ENCODE data around the gene IL13. TPM values are rescaled to one million over a fixed set of nuclear protein-coding genes. Genes with fewer than 3 reads are reported as not detected.

Gene IL13
- total and polyA plus RNA-seq, 2 donors (not counting 3 experiments of a cell fraction or from before 2014, with no cell fraction given) = 0.06 TPM; not detected in 1

DNA sequence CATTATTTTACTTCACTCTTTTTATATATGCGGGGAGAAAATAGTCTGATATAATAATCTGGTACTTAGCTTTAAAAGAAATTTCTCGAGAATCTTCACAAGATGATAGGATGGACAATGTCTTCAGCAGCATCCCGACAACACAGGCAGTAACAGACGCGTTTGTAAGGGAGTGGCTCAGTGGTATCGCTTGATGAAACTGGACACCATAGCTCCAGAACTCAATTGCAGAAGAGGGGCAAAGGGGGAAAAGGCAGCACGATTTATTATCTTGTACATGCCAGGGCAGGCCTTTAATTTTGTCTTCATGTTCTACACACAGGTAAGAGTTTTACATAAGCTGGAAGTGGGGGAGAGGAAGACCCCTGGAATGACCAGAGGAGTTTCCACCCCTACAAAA lies 31.5 kb downstream of the IL13 start:
- H3K9me1 ChIP-seq (replicated peaks; ENCODE audit: control insufficient read depth, extremely low read depth, insufficient read depth, low read length) = no peaks in the 10 kb centered on the region
- H3K27me3 ChIP-seq (ENCODE audit: control insufficient read depth in 2 of 2, insufficient read depth in 2 of 2, low read length in 2 of 2) = no peaks in the 10 kb centered on the region
- no peaks in the 10 kb centered on the region for H4K20me1 ChIP-seq (replicated peaks; ENCODE audit: control insufficient read depth, extremely low read depth, insufficient read depth, low read length)
- H3K4me3 ChIP-seq (replicated peaks in 1 of 3; ENCODE audit: insufficient read depth in 1 of 3, low read depth in 1 of 3, low read length in 3 of 3) = no peak overlapping the region
- no peaks in the 10 kb centered on the region for H3K9me3 ChIP-seq (replicated peaks; ENCODE audit: control insufficient read depth, insufficient read depth, low read length)
- TF ChIP-seq, protein P1, sequence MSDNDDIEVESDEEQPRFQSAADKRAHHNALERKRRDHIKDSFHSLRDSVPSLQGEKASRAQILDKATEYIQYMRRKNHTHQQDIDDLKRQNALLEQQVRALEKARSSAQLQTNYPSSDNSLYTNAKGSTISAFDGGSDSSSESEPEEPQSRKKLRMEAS (IDR thresholded peaks at IDR 0.05; ENCODE audit: insufficient read depth, insufficient read length) = no peak
- no peak for TF ChIP-seq MYC (IDR thresholded peaks at IDR 0.05; ENCODE audit: low read depth, low read length)
- no peak for TF ChIP-seq POLR2AphosphoS5 (IDR thresholded peaks at IDR 0.05; ENCODE audit: insufficient read depth, low read depth, low read length)
- no peak for TF ChIP-seq EZH2 (IDR thresholded peaks at IDR 0.05; ENCODE audit: borderline replicate concordance, low read depth, low read length, severe bottlenecking)
- TF ChIP-seq GATA2 (IDR thresholded peaks at IDR 0.05; ENCODE audit: insufficient read depth, insufficient read length, low read depth, low read length) = no peak
- TF ChIP-seq, protein P2, sequence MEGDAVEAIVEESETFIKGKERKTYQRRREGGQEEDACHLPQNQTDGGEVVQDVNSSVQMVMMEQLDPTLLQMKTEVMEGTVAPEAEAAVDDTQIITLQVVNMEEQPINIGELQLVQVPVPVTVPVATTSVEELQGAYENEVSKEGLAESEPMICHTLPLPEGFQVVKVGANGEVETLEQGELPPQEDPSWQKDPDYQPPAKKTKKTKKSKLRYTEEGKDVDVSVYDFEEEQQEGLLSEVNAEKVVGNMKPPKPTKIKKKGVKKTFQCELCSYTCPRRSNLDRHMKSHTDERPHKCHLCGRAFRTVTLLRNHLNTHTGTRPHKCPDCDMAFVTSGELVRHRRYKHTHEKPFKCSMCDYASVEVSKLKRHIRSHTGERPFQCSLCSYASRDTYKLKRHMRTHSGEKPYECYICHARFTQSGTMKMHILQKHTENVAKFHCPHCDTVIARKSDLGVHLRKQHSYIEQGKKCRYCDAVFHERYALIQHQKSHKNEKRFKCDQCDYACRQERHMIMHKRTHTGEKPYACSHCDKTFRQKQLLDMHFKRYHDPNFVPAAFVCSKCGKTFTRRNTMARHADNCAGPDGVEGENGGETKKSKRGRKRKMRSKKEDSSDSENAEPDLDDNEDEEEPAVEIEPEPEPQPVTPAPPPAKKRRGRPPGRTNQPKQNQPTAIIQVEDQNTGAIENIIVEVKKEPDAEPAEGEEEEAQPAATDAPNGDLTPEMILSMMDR (IDR thresholded peaks at IDR 0.05; ENCODE audit: extremely low read depth in 1 of 2, insufficient read depth in 1 of 2, low read depth in 1 of 2, low read length in 2 of 2) = no peak
- TF ChIP-seq FOS (IDR thresholded peaks at IDR 0.05; ENCODE audit: borderline replicate concordance, insufficient read depth, low read length) = no peak
- DNase-seq (ENCODE audit: low read depth, low spot score) = no peak
- dilution Hi-C loops (cut with MboI; ENCODE audit: extremely low pct_ligation_motif_present, low sequenced_read_pairs) = no loop called here
- H3K27ac ChIP-seq (ENCODE audit: insufficient read depth, low read depth, low read length) = no peak overlapping the region
- intact Hi-C loops (cut with micrococcal nuclease) = no loop called here
- H3K4me2 ChIP-seq (ENCODE audit: insufficient read depth, low read length) = no peak overlapping the region
- no TSS peak for BruUV-seq (replicated peaks)
- no peaks in the 10 kb centered on the region for H3K79me2 ChIP-seq (ENCODE audit: control insufficient read depth, insufficient read depth, low read length)
- H3K4me1 ChIP-seq (ENCODE audit: control insufficient read depth, extremely low read depth, insufficient read depth, low read length) = no peaks in the 10 kb centered on the region
- no peak for FAIRE-seq
- no peak overlapping the region for H3K9ac ChIP-seq (replicated peaks; ENCODE audit: extremely low read depth, insufficient read depth, low read length)
- no peaks in the 10 kb centered on the region for H3K36me3 ChIP-seq (ENCODE audit: control insufficient read depth in 2 of 2, extremely low read depth in 1 of 2, insufficient read depth in 2 of 2, low read length in 2 of 2)
- ChIA-PET POLR2A (no interaction called here), CTCF (interaction anchor here (0.9 to 1.7 kb wide), 3 partner anchors 14 to 26 kb away, joined by 3 to 5 read pairs (median 3); no protein-coding TSS in a partner anchor)
- no peak overlapping the region for H2AFZ ChIP-seq (ENCODE audit: low read depth, low read length)
